ENCODE data around the gene CHAD. TPM values are rescaled to one million over a fixed set of nuclear protein-coding genes. Genes with fewer than 3 reads are reported as not detected.

CHAD gene
- total and polyA plus RNA-seq, 2 of the 13 experiments (the other 11 are each of a cell fraction or from before 2014, with no cell fraction given), result 1.4 TPM; not detected in 1

GRCh38 chr17:50440172-50440837 is 28.4 kb downstream of the CHAD start (continued):
- peak; percentile 49; the same call in 1 of the 2 replicates for TF ChIP-seq ZBED4 (CRISPR knock-in tag; IDR thresholded peaks at IDR 0.05; ENCODE audit: borderline replicate concordance)
- TF ChIP-seq TCF7 (IDR thresholded peaks at IDR 0.05; ENCODE audit: low read depth), result no peak
- TF ChIP-seq TAF15 (IDR thresholded peaks at IDR 0.05; ENCODE audit: low read depth, low read length, poor library complexity, severe bottlenecking), result no peak
- no peak for TF ChIP-seq ZNF446 (CRISPR knock-in tag; IDR thresholded peaks at IDR 0.05)
- no peak for TF ChIP-seq NFKBIZ (CRISPR knock-in tag; IDR thresholded peaks at IDR 0.05)
- TF ChIP-seq U2AF1 (optimal IDR thresholded peaks at IDR 0.05; ENCODE audit: low read depth, low read length), result no peak
- no peak for TF ChIP-seq ZBTB1 (CRISPR knock-in tag; IDR thresholded peaks at IDR 0.05; ENCODE audit: borderline replicate concordance)
- no peak; the same call in 1 of the 2 replicates for TF ChIP-seq PPARG (CRISPR knock-in tag; conservative IDR thresholded peaks at IDR 0.05)
- TF ChIP-seq, protein P1, sequence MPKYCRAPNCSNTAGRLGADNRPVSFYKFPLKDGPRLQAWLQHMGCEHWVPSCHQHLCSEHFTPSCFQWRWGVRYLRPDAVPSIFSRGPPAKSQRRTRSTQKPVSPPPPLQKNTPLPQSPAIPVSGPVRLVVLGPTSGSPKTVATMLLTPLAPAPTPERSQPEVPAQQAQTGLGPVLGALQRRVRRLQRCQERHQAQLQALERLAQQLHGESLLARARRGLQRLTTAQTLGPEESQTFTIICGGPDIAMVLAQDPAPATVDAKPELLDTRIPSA (CRISPR knock-in tag; IDR thresholded peaks at IDR 0.05; ENCODE audit: borderline replicate concordance), result no peak
- TF ChIP-seq TRIM24 (CRISPR knock-in tag; IDR thresholded peaks at IDR 0.05), result no peak; the same call in 1 of the 2 replicates
- TF ChIP-seq, protein P2, sequence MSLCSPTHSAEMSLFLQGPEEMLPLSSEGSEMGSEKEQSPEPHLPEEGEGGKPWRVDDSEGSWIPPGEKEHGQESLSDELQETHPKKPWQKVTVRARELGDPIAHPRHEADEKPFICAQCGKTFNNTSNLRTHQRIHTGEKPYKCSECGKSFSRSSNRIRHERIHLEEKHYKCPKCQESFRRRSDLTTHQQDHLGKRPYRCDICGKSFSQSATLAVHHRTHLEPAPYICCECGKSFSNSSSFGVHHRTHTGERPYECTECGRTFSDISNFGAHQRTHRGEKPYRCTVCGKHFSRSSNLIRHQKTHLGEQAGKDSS (CRISPR knock-in tag; IDR thresholded peaks at IDR 0.05; ENCODE audit: borderline replicate concordance, low read depth), result no peak
- no peak for TF ChIP-seq MTA3 (CRISPR knock-in tag; IDR thresholded peaks at IDR 0.05)
- TF ChIP-seq ZNF329 (CRISPR knock-in tag; IDR thresholded peaks at IDR 0.05; ENCODE audit: low read depth), result no peak
- TF ChIP-seq PHF8 (CRISPR knock-in tag; IDR thresholded peaks at IDR 0.05), result no peak
- no peak for TF ChIP-seq ZSCAN30 (CRISPR knock-in tag; IDR thresholded peaks at IDR 0.05)
- TF ChIP-seq MTF1 (CRISPR knock-in tag; IDR thresholded peaks at IDR 0.05), result no peak
- no peak for TF ChIP-seq AKAP8 (CRISPR knock-in tag; IDR thresholded peaks at IDR 0.05)
- TF ChIP-seq CREB3 (CRISPR knock-in tag; IDR thresholded peaks at IDR 0.05), result no peak
- no peak for TF ChIP-seq ZNF850 (CRISPR knock-in tag; conservative IDR thresholded peaks at IDR 0.05)
- TF ChIP-seq POGK (CRISPR knock-in tag; conservative IDR thresholded peaks at IDR 0.05), result no peak
- peak; percentile 61 for TF ChIP-seq SRSF1 (optimal IDR thresholded peaks at IDR 0.05; ENCODE audit: low read depth, low read length)
